Midbrain (tissue), 1 donor: ENCODE measurements around the gene HOXC6.

ENCODE experiments used
- DNase-seq: peaks from one replicate; lab custom pipeline; 2025; lab: John Stamatoyannopoulos, UW

HOXC6 gene

GRCh38 chr12:54028314-54029201 lies at the start of gene HOXC6:
Gene HOXC6, plus strand, starts transcription at chr12:54028440. Its CDS starts 82 bp downstream, at chr12:54028522.
- DNase-seq, result no peak

- DNase-seq, result no peak
These were observed 49.5 kb upstream of the HOXC6 start for GRCh38 chr12:53978477-53979356.

GRCh38 chr12:53980104-53980801 lies 48.0 kb upstream of the HOXC6 start:
- DNase-seq, result no peak

- DNase-seq, result no peak
These were observed 47.3 kb upstream of the HOXC6 start for GRCh38 chr12:53980802-53981496.

GRCh38 chr12:53981634-53982565 lies 46.3 kb upstream of the HOXC6 start:
- no peak for DNase-seq

GRCh38 chr12:53982648-53983567 lies 45.3 kb upstream of the HOXC6 start:
- DNase-seq, result no peak

GRCh38 chr12:53983568-53983949 lies 44.7 kb upstream of the HOXC6 start:
- DNase-seq, result no peak

- no peak for DNase-seq
These were observed 44.2 kb upstream of the HOXC6 start for GRCh38 chr12:53983950-53984572.

GRCh38 chr12:53984901-53985691 lies 43.1 kb upstream of the HOXC6 start, which contains the start of gene HOXC10:
Gene HOXC10, plus strand, starts transcription at chr12:53985146. Its CDS starts 114 bp downstream, at chr12:53985260.
- peak; percentile 13 for DNase-seq

- no peak for DNase-seq
These were observed 42.6 kb upstream of the HOXC6 start for GRCh38 chr12:53985692-53985993.

- DNase-seq, result no peak
These were observed 42.1 kb upstream of the HOXC6 start for GRCh38 chr12:53985994-53986685.

- no peak for DNase-seq
These were observed 41.4 kb upstream of the HOXC6 start for GRCh38 chr12:53986686-53987483.

- DNase-seq, result no peak
These were observed 40.4 kb upstream of the HOXC6 start for GRCh38 chr12:53987787-53988230.

- DNase-seq, result no peak
These were observed 39.6 kb upstream of the HOXC6 start for GRCh38 chr12:53988541-53989226.

GRCh38 chr12:53989227-53990113 lies 38.8 kb upstream of the HOXC6 start:
- DNase-seq, result peak; percentile 17
